GM21737 (cell line): ENCODE measurements around the gene CDC20.
"Not testable (repeated sequence)": the region's sequence is repeated elsewhere in the genome, so short reads cannot be mapped to it uniquely, and the experiment has no call there.

Source experiments
- ATAC-seq: cut with Tn5 transposase; IDR thresholded peaks from one replicate; pipeline ENCODE4 v1.9.1; 2021; ENCODE audit warnings: mild to moderate bottlenecking, moderate library complexity; ENCODE audit not compliant: unreplicated experiment

CDC20 gene

GRCh38 chr1:43379476-43379875 is 20.7 kb downstream of the CDC20 start:
- no peak for ATAC-seq

GRCh38 chr1:43381612-43382011 is 22.8 kb downstream of the CDC20 start:
- no peak for ATAC-seq

- ATAC-seq, result no peak
Observed at GRCh38 chr1:43382027-43382779, 23.4 kb downstream of the CDC20 start.

- ATAC-seq, result no peak
Observed at GRCh38 chr1:43383449-43383848, 24.7 kb downstream of the CDC20 start.

GRCh38 chr1:43386676-43387075 is 27.9 kb downstream of the CDC20 start:
- no peak for ATAC-seq

- no peak for ATAC-seq
Observed at GRCh38 chr1:43387976-43388599, 29.3 kb downstream of the CDC20 start.

GRCh38 chr1:43388613-43389012 is 29.8 kb downstream of the CDC20 start:
- no peak for ATAC-seq

GRCh38 chr1:43389326-43390313 is 30.8 kb downstream of the CDC20 start, which contains the start of the genes MED8 and SZT2:
Gene MED8, minus strand, starts transcription at chr1:43389800. Its CDS starts 36 bp downstream, at chr1:43389764.
Gene SZT2, plus strand, starts transcription at chr1:43389899. Its CDS starts 70 bp downstream, at chr1:43389969.
- peak; percentile 90 for ATAC-seq

- no peak for ATAC-seq
Observed at GRCh38 chr1:43392702-43393101, 33.9 kb downstream of the CDC20 start.

GRCh38 chr1:43395523-43395922 is 36.7 kb downstream of the CDC20 start:
- ATAC-seq, result no peak

GRCh38 chr1:43396059-43396458 is 37.3 kb downstream of the CDC20 start:
- ATAC-seq, result no peak

- ATAC-seq, result no peak
Observed at GRCh38 chr1:43398227-43398626, 39.4 kb downstream of the CDC20 start.

- ATAC-seq, result not testable (repeated sequence)
Observed at GRCh38 chr1:43400441-43400840, 41.7 kb downstream of the CDC20 start.

GRCh38 chr1:43402089-43402865 is 43.5 kb downstream of the CDC20 start:
- ATAC-seq, result no peak

GRCh38 chr1:43404353-43404752 is 45.6 kb downstream of the CDC20 start:
- no peak for ATAC-seq

- ATAC-seq, result no peak
Observed at GRCh38 chr1:43405219-43405875, 46.6 kb downstream of the CDC20 start.

- no peak for ATAC-seq
Observed at GRCh38 chr1:43405876-43406234, 47.1 kb downstream of the CDC20 start.

GRCh38 chr1:43410571-43410970 is 51.8 kb downstream of the CDC20 start:
- no peak for ATAC-seq
